Esophagus squamous epithelium (tissue), 5 donors: Measurements from ENCODE around the gene MTG2. TPM values are rescaled to one million over a fixed set of nuclear protein-coding genes. Genes with fewer than 3 reads are reported as not detected.

Experiments
- DNase-seq: peaks from one replicate; lab custom pipeline; 2025; lab: John Stamatoyannopoulos, UW
- H3K27ac ChIP-seq, 4 donors: fragments of 200-600 bp; sonication (generic); one replicate each; pipeline ENCODE4 v1.5.1; 2016 to 2019; ENCODE audit warnings: mild to moderate bottlenecking in 1 of 4
- H3K27me3 ChIP-seq, 4 donors: fragments of 200-600 bp; sonication (generic); 1 replicate in 3 of 4; 2 replicates in 1 of 4; pipeline versions ENCODE4 v1.5.1 to v1.6.0; 2017 to 2021; ENCODE audit warnings: antibody characterized with exemption in 1 of 4
- H3K36me3 ChIP-seq, 3 donors: fragments of 200-600 bp; sonication (generic); one replicate each; pipeline ENCODE4 v1.5.1; 2016 to 2019
- H3K4me1 ChIP-seq, 3 donors: fragments of 200-600 bp; sonication (generic); one replicate each; pipeline ENCODE4 v1.5.1; 2017 to 2019
- H3K4me3 ChIP-seq, 4 donors: fragments of 200-600 bp; sonication (generic); 1 replicate in 3 of 4; 2 replicates in 1 of 4; pipeline ENCODE4 v1.5.1; 2016 to 2019; ENCODE audit warnings: mild to moderate bottlenecking in 2 of 4, moderate library complexity in 1 of 4
- H3K9me3 ChIP-seq, 3 donors: fragments of 200-600 bp; sonication (generic); one replicate each; pipeline ENCODE4 v1.5.1; 2016 to 2019
- POLR2A ChIP-seq, 4 donors: fragments of 450-650 bp; IDR thresholded peaks; one replicate each; pipeline ENCODE4 v1.6.1; 2017; ENCODE audit warnings: antibody characterized with exemption in 4 of 4, mild to moderate bottlenecking in 4 of 4, moderate library complexity in 3 of 4
- WGBS, 2 donors: methylation state at CpG; one replicate each; pipeline ENCODE4 v1.1.5; 2018; 5-methylcytosine and 5-hydroxymethylcytosine counted together
- intact Hi-C: fragments of 100-400 bp; cut with DNase I; formaldehyde crosslinking; loops from one replicate; pipeline ENCODE4 v1.15.0; 2022
- total RNA-seq, 4 donors: library from RNA; depleted of rRNA; stranded (reverse); fragments of >200 nt; gene quantifications; one replicate each; pipeline ENCODE4 v1.1.0, GENCODE V29; 2016
- TF ChIP-seq, protein P1 (sequence below), 6 experiments: fragments of 450-650 bp in 4 of 6; fragments of 200-600 bp in 2 of 6; sonication (generic) in 2 of 6; IDR thresholded peaks; one replicate each; pipeline ENCODE4 v1.5.1; 2016 to 2019; ENCODE audit warnings: antibody characterized with exemption in 6 of 6, mild to moderate bottlenecking in 4 of 6, moderate library complexity in 4 of 6
- donor health status: DM: yes; HTN: yes; CAD: no.

MTG2 gene
- total RNA-seq, 4 donors from 2014 or later, result 17.4 to 25.5 (median 21.7) TPM

DNA sequence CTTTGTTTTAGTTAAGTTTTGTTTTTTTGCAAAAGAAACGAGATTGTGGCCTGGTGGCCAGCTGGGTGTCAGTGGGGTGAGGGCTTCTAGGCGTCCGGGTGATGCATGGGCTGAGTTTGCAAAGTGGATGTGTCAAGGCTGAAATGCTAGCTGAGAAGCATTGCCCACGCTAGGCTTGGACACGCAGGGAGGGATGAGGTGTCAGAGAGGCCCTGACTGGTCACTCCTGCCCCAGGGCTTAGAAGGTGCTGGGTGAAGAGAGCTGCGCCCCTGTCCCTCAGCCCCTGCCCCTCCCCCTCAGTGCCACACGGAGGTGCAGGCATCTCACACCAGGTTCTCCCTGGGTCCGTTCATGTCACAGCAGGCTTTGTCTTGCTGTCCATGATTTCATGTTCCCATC is 63.6 kb downstream of the MTG2 start:
- no peaks in the 10 kb centered on the region for H3K27me3 ChIP-seq
- WGBS, 2 donors, result 54 to 64% methylated on average over 5 to 6 of the region's 8 CpGs
- H3K9me3 ChIP-seq, result no peaks in the 10 kb centered on the region
- no peak overlapping the region for H3K4me3 ChIP-seq
- peaks cover 17 to 75% (median 19%) of the 10 kb centered on the region in 3 donors for H3K4me1 ChIP-seq
- no peak for DNase-seq
- peak overlapping the region in 1 of 4 donors; percentile 9 for H3K27ac ChIP-seq
- no peak for TF ChIP-seq POLR2A (IDR thresholded peaks at IDR 0.05)
- TF ChIP-seq, protein P1, sequence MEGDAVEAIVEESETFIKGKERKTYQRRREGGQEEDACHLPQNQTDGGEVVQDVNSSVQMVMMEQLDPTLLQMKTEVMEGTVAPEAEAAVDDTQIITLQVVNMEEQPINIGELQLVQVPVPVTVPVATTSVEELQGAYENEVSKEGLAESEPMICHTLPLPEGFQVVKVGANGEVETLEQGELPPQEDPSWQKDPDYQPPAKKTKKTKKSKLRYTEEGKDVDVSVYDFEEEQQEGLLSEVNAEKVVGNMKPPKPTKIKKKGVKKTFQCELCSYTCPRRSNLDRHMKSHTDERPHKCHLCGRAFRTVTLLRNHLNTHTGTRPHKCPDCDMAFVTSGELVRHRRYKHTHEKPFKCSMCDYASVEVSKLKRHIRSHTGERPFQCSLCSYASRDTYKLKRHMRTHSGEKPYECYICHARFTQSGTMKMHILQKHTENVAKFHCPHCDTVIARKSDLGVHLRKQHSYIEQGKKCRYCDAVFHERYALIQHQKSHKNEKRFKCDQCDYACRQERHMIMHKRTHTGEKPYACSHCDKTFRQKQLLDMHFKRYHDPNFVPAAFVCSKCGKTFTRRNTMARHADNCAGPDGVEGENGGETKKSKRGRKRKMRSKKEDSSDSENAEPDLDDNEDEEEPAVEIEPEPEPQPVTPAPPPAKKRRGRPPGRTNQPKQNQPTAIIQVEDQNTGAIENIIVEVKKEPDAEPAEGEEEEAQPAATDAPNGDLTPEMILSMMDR (IDR thresholded peaks at IDR 0.05), result no peak
- intact Hi-C loops, result no loop called here
- peaks cover 0 to 48% (median 0%) of the 10 kb centered on the region in 3 donors for H3K36me3 ChIP-seq

DNA sequence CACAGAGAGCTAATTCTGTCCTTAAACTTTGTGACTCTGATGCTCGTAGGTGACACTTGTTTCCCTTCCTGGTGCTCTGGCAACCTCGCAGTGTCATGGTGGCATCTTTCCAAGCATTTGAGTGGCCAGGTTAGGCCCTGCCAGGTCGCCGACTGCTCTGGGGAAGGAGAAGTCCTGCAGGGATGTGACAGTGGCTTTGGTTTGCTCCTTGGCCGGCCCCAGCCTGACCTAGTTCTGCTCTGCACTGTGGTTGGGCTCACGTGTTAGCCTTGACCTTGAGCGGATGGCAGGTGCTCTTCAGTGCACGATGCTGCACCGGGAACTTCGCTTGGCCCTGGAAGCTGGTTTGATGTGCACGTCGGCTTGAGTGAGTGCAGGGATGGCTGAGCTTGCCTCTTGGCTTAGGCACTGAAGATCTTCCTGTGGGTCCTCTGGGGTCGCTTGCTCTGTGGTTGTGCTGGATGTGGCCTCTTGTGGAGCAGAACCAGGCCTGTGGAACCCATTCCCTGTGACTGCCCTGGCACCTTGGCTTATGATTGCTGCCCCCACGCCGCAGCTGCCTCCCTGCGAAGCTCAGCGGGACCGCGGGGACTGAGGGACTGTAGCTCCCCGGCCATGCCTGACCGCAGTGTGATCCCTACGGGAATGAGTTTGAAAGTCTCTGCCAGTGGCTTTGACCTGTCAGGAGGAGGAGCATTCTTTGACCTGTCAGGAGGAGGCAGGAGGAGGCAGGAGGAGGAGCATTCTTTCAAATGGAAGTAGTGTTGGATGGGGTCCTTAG is 64.2 kb downstream of the MTG2 start:
- intact Hi-C loops, result no loop called here
- Histone ChIP-seq H3K4me3 (no peak overlapping the region), H3K27ac (no peak overlapping the region), H3K9me3 (no peaks in the 10 kb centered on the region), H3K27me3 (no peaks in the 10 kb centered on the region), H3K4me1 (peaks cover 12 to 70% (median 14%) of the 10 kb centered on the region in 3 donors), H3K36me3 (peaks cover 0 to 46% (median 0%) of the 10 kb centered on the region in 3 donors)
- 62 to 69% methylated on average over 6 to 7 of the region's 22 CpGs for WGBS, 2 donors
- TF ChIP-seq, protein P1 (IDR thresholded peaks at IDR 0.05), result no peak
- TF ChIP-seq POLR2A (IDR thresholded peaks at IDR 0.05), result no peak
- no peak for DNase-seq

DNA sequence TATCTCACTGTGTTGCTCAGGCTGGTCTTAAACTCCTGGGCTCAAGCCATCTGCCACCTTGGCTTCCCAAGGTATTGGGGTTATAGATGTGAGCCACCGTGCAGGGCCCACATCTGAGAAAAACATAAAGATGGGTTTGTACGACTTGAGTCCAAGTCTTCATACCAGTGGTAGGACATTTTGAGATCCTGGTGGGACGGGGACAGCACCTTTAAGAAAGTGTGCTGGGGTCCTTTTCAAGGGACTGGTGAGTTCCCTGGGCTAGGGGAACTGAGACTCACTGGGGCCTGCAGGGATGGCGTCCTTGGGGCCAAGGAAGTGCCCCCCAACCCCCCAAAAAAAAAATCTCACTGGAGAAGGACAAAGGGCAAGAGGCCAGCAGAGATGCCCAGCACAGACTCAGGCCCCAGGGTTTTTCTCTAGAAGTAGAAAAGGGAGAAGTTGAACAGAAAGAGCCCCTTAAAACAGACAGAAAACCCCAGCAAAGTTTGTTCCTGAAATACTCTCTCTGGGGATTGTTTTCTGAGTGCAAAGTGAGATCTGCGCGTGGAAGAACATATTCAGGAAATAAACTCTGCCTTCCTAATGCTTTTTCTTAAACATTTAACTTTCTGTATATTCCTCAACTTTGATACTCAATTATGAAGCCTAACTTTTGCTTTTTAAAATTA is 66.2 kb downstream of the MTG2 start:
- no peak for DNase-seq
- intact Hi-C loops, result no loop called here
- no peak overlapping the region for H3K4me3 ChIP-seq
- TF ChIP-seq, protein P1 (IDR thresholded peaks at IDR 0.05), result no peak
- no peak for TF ChIP-seq POLR2A (IDR thresholded peaks at IDR 0.05)
- 71 to 76% methylated on average over 5 to 6 of the region's 6 CpGs for WGBS, 2 donors
- peaks cover 4 to 68% (median 7%) of the 10 kb centered on the region in 3 donors for H3K4me1 ChIP-seq
- no peaks in the 10 kb centered on the region for H3K27me3 ChIP-seq
- peaks cover 0 to 41% (median 0%) of the 10 kb centered on the region in 3 donors for H3K36me3 ChIP-seq
- no peak overlapping the region for H3K27ac ChIP-seq
- H3K9me3 ChIP-seq, result no peaks in the 10 kb centered on the region

DNA sequence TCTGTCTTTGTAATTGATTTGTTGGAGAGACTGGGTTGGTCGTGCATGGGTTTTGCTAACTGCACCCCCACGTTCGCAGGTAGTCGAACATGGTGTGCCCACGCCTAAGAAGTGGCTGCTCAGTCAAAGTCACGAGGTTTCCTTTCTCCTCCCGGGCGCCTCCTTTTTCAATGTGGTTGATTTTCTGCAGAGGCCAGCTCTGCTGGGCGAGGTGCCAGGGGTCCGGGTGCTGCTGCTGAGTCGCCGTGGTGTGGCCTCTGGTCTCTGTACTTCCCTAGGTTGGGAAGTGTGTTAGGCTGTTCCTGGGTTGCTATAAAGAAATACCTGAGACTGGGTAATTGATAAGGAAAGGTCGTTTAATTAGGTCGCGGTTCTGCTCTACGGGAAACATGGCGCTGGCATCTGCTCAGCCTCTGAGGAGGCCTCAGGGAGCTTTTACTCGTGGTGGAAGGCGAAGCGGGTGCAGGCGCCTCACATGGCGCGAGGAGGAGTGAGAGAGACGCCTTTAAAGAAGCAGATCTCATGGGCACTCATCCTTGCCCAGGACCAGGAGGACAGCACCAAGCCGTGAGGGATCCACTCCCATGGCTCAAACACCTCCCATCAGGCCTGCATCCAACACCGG is 69.6 kb downstream of the MTG2 start:
- Histone ChIP-seq H3K4me1 (peaks cover 0 to 39% (median 0%) of the 10 kb centered on the region in 3 donors), H3K27ac (no peak overlapping the region), H3K9me3 (no peaks in the 10 kb centered on the region), H3K36me3 (peaks cover 0 to 47% (median 9%) of the 10 kb centered on the region in 3 donors), H3K4me3 (no peak overlapping the region), H3K27me3 (no peaks in the 10 kb centered on the region)
- DNase-seq, result no peak
- intact Hi-C loops, result no loop called here
- no peak for TF ChIP-seq POLR2A (IDR thresholded peaks at IDR 0.05)
- 86 to 94% methylated on average over 15 to 26 of the region's 26 CpGs for WGBS, 2 donors

Other genes starting within 250 kb of the MTG2 start
- 10 to 100 TPM in 3 of 4 donors, 1 to 10 TPM in 1; 4.9 to 16.5 (median 14.4) TPM for gene TAF4, start 117.1 kb upstream of the MTG2 start, total RNA-seq
- gene LSM14B, start 60.6 kb upstream of the MTG2 start, total RNA-seq, result 10 to 100 TPM; 18.1 to 30.5 (median 21.7) TPM
- gene PSMA7, start 39.6 kb upstream of the MTG2 start, total RNA-seq, result 100 to 1,000 TPM; 230 to 373 (median 297) TPM
- gene SS18L1, start 39.3 kb upstream of the MTG2 start, total RNA-seq, result 10 to 100 TPM in 3 of 4 donors, 1 to 10 TPM in 1; 7.8 to 24.5 (median 15.0) TPM
- gene HRH3, start 37.2 kb downstream of the MTG2 start, total RNA-seq, result not detected
- gene OSBPL2, start 55.5 kb downstream of the MTG2 start, total RNA-seq, result 10 to 100 TPM; 48.4 to 65.1 (median 55.8) TPM
- gene ADRM1, start 120.0 kb downstream of the MTG2 start, total RNA-seq, result 100 to 1,000 TPM; 126 to 173 (median 133) TPM
- gene LAMA5, start 184.3 kb downstream of the MTG2 start, total RNA-seq, result 100 to 1,000 TPM in 2 of 4 donors, 10 to 100 TPM in 2; 60.4 to 127 (median 98.9) TPM
- 1,000 to 10,000 TPM in 3 of 4 donors, 100 to 1,000 TPM in 1; 819 to 3,701 (median 3,102) TPM for gene RPS21, start 204.1 kb downstream of the MTG2 start, total RNA-seq
- 1 to 10 TPM; 2.0 to 3.8 (median 2.2) TPM for gene CABLES2, start 224.3 kb downstream of the MTG2 start, total RNA-seq
- gene RBBP8NL, start 244.5 kb downstream of the MTG2 start, total RNA-seq, result 1 to 10 TPM; 1.1 to 6.2 (median 4.0) TPM